GM19455 (cell line): ENCODE results near the gene GPR132.
"Not testable (repeated sequence)": the region's sequence is repeated elsewhere in the genome, so short reads cannot be mapped to it uniquely, and the experiment has no call there.

Experiments
- ATAC-seq: cut with Tn5 transposase; IDR thresholded peaks from one replicate; pipeline ENCODE4 v1.9.1; 2021; ENCODE audit not compliant: unreplicated experiment

The GPR132 gene

GRCh38 chr14:105045710-105046326 lies 19.4 kb downstream of the GPR132 start:
- ATAC-seq, result peak; percentile 50

- no peak for ATAC-seq
These were observed 21.6 kb downstream of the GPR132 start for GRCh38 chr14:105043641-105044040.

GRCh38 chr14:105042813-105043212 lies 22.4 kb downstream of the GPR132 start:
- ATAC-seq, result no peak

- ATAC-seq, result no peak
These were observed 23.1 kb downstream of the GPR132 start for GRCh38 chr14:105041841-105042765.

GRCh38 chr14:105039458-105040205 lies 25.6 kb downstream of the GPR132 start:
- no peak for ATAC-seq

GRCh38 chr14:105035616-105036015 lies 29.6 kb downstream of the GPR132 start:
- not testable (repeated sequence) for ATAC-seq

GRCh38 chr14:105034315-105035039 lies 30.8 kb downstream of the GPR132 start:
- ATAC-seq, result no peak

- not testable (repeated sequence) for ATAC-seq
These were observed 31.8 kb downstream of the GPR132 start for GRCh38 chr14:105033412-105033900.

- not testable (repeated sequence) for ATAC-seq
These were observed 32.8 kb downstream of the GPR132 start for GRCh38 chr14:105032451-105032901.

- no peak for ATAC-seq
These were observed 34.3 kb downstream of the GPR132 start for GRCh38 chr14:105030836-105031396.

- ATAC-seq, result no peak
These were observed 35.0 kb downstream of the GPR132 start for GRCh38 chr14:105030194-105030593.

- ATAC-seq, result no peak
These were observed 35.8 kb downstream of the GPR132 start for GRCh38 chr14:105029402-105029801.

GRCh38 chr14:105028251-105028927 lies 36.8 kb downstream of the GPR132 start:
- no peak for ATAC-seq

- ATAC-seq, result not testable (repeated sequence)
These were observed 37.5 kb downstream of the GPR132 start for GRCh38 chr14:105027718-105028117.

GRCh38 chr14:105026802-105027563 lies 38.2 kb downstream of the GPR132 start:
- no peak for ATAC-seq

GRCh38 chr14:105026033-105026785 lies 39.0 kb downstream of the GPR132 start:
- no peak for ATAC-seq

GRCh38 chr14:105025429-105025828 lies 39.8 kb downstream of the GPR132 start:
- ATAC-seq, result no peak

- no peak for ATAC-seq
These were observed 41.3 kb downstream of the GPR132 start for GRCh38 chr14:105023791-105024480.
